ENCODE data around the gene CREB3L1. TPM values are rescaled to one million over a fixed set of nuclear protein-coding genes. Genes with fewer than 3 reads are reported as not detected.

Gene CREB3L1
- total and polyA plus RNA-seq, 2 experiments from 2014 or later, result 8.5 to 10.4 TPM

GRCh38 chr11:46265764-46266163, 11.7 kb upstream of the CREB3L1 start:
- no peaks in the 10 kb centered on the region for H3K9me2 ChIP-seq (ENCODE audit: insufficient read depth)
- no peaks in the 10 kb centered on the region for H3K79me2 ChIP-seq (replicated peaks; ENCODE audit: insufficient read depth)
- Mint-ChIP-seq H3K36me3 (ENCODE audit: low read depth) (no peaks in the 10 kb centered on the region), H3K27ac (no peak overlapping the region), H3K4me3 (no peak overlapping the region), H3K27me3 (ENCODE audit: insufficient read depth, low read depth, poor library complexity) (peaks cover 7% of the 10 kb centered on the region), H3K4me1 (peaks cover 11% of the 10 kb centered on the region), H3K9me3 (no peaks in the 10 kb centered on the region)
- no peaks in the 10 kb centered on the region for H3K27me3 ChIP-seq (ENCODE audit: insufficient read depth)
- no peak overlapping the region for H2AFZ ChIP-seq
- H3K4me3 ChIP-seq, result no peak overlapping the region
- no peaks in the 10 kb centered on the region; the same call in 1 of the 2 replicates for H3K4me1 ChIP-seq (ENCODE audit: insufficient read depth)
- H3K27ac ChIP-seq (ENCODE audit: low read depth), result no peak overlapping the region
- no peaks in the 10 kb centered on the region for H3F3A ChIP-seq (replicated peaks; ENCODE audit: low read depth)
- H3K36me3 ChIP-seq (ENCODE audit: insufficient read depth), result no peaks in the 10 kb centered on the region
- DNase-seq (ENCODE audit: low spot score) (no peak), ATAC-seq (no peak)
- no peak overlapping the region for H3K4me2 ChIP-seq
- H4K20me1 ChIP-seq (replicated peaks; ENCODE audit: insufficient read depth), result no peaks in the 10 kb centered on the region
- TF ChIP-seq NANOG (IDR thresholded peaks at IDR 0.05; ENCODE audit: borderline replicate concordance) (no peak), ETS1 (IDR thresholded peaks at IDR 0.05) (no peak), ZNF462 (CRISPR knock-in tag; IDR thresholded peaks at IDR 0.05) (no peak), CTCF (conservative IDR thresholded peaks at IDR 0.05; ENCODE audit: low read depth in 2 of 2) (no peak), ZNF331 (CRISPR knock-in tag; IDR thresholded peaks at IDR 0.05; ENCODE audit: low read depth) (no peak), JUNB (IDR thresholded peaks at IDR 0.05; ENCODE audit: unreplicated experiment) (no peak), EZH2 (IDR thresholded peaks at IDR 0.05; ENCODE audit: low read depth, unreplicated experiment) (no peak)

All from GM23338 (cell line).